Endodermal cell (in vitro differentiated cells): ENCODE data around the gene CLCN1. TPM values are rescaled to one million over a fixed set of nuclear protein-coding genes. Genes with fewer than 3 reads are reported as not detected.

Source experiments
- DNase-seq: peaks from one replicate; pipeline ENCODE4 v3.0.0-alpha.2; 2017
- H3K27ac ChIP-seq: 2 replicates; pipeline ENCODE4 v1.5.1; 2013; ENCODE audit warnings: mild to moderate bottlenecking, low read depth, low read length, moderate library complexity
- H3K27me3 ChIP-seq: 2 replicates; pipeline ENCODE4 v1.6.1; 2013; ENCODE audit warnings: mild to moderate bottlenecking, low read length, moderate library complexity; ENCODE audit not compliant: insufficient read depth, control insufficient read depth, poor library complexity, severe bottlenecking
- H3K36me3 ChIP-seq: 2 replicates; pipeline ENCODE4 v1.7.0; 2013; ENCODE audit warnings: mild to moderate bottlenecking, low read length, moderate library complexity; ENCODE audit not compliant: control insufficient read depth, insufficient read depth
- H3K4me1 ChIP-seq: one replicate; pipeline ENCODE4 v1.7.0; 2013; ENCODE audit warnings: low read length; ENCODE audit not compliant: control insufficient read depth, insufficient read depth
- H3K4me3 ChIP-seq: 2 replicates; pipeline ENCODE4 v1.5.1; 2013; ENCODE audit warnings: mild to moderate bottlenecking, low read length, moderate library complexity
- H3K9ac ChIP-seq: 2 replicates; pipeline ENCODE4 v1.6.1; 2013; ENCODE audit warnings: mild to moderate bottlenecking, low read length, moderate library complexity; ENCODE audit not compliant: poor library complexity, severe bottlenecking; ENCODE audit errors: extremely low read depth
- H3K9me3 ChIP-seq: 2 replicates; pipeline ENCODE4 v1.6.1; 2013; ENCODE audit warnings: mild to moderate bottlenecking, low read length, moderate library complexity; ENCODE audit not compliant: control insufficient read depth
- H3K27ac Mint-ChIP-seq: 2 replicates; pipeline ENCODE4 v1.8.0; 2020; ENCODE audit warnings: mixed read lengths
- H3K27me3 Mint-ChIP-seq: 2 replicates; pipeline ENCODE4 v1.8.0; 2021; ENCODE audit warnings: mild to moderate bottlenecking, mixed read lengths; ENCODE audit not compliant: insufficient read depth
- H3K36me3 Mint-ChIP-seq: 2 replicates; pipeline ENCODE4 v1.8.0; 2020; ENCODE audit warnings: low read depth, mixed read lengths
- H3K4me1 Mint-ChIP-seq: 2 replicates; pipeline ENCODE4 v1.8.0; 2020; ENCODE audit warnings: mixed read lengths
- H3K4me3 Mint-ChIP-seq: 2 replicates; pipeline ENCODE4 v1.8.0; 2020; ENCODE audit warnings: mild to moderate bottlenecking, moderate library complexity, mixed read lengths
- H3K9me3 Mint-ChIP-seq: 2 replicates; pipeline ENCODE4 v1.8.0; 2020; ENCODE audit warnings: mild to moderate bottlenecking, mixed read lengths
- WGBS, 2 experiments: methylation state at CpG; one replicate each; pipeline versions ENCODE4 v1.1.5 to v1.1.7; 2013; ENCODE audit warnings: missing lambda C conversion rate in 2 of 2, mixed read lengths in 1 of 2; ENCODE audit not compliant: insufficient coverage in 1 of 2, insufficient read length in 1 of 2; 5-methylcytosine and 5-hydroxymethylcytosine counted together
- total RNA-seq, 2 donors: library from RNA; stranded (reverse); fragmentation: NEBNext Ultra II Directional in 1 of 2; extraction: Animal tissue kit (Norgen Biotek cat#: 25700) in 1 of 2; gene quantifications; 2 replicates in 1 of 2; 3 replicates in 1 of 2; pipeline ENCODE4 v1.2.1, GENCODE V29; 2021
- TF ChIP-seq, protein P1 (sequence below): fragments of 200-600 bp; sonication (generic); conservative IDR thresholded peaks from 2 replicates; pipeline ENCODE4 v1.5.0; 2021; ENCODE audit warnings: antibody characterized with exemption, mild to moderate bottlenecking

The CLCN1 gene
- total RNA-seq, 2 donors from 2014 or later = 0.53 TPM; not detected in 1

DNA sequence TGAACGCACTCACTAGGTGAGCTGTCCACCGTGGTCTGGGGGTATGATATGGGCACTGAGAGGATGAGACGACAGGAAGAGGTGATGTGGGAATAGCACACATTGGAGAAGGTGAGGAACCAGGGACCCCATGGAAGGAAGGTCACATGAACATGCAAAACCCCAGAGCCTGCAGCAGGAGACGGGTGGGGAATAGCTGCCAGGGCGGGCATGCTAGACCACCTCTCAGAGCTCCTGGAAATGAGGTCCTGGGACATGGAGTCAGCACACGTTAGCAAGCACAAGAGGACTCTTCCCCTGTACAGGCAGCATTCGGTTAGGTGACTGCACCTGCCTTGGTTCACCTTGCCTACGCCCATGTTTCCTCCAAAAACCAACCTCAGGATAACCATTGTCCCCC lies 38.5 kb downstream of the CLCN1 start:
- Mint-ChIP-seq H3K4me3 (no peak overlapping the region), H3K9me3 (no peaks in the 10 kb centered on the region), H3K27ac (no peak overlapping the region), H3K4me1 (no peaks in the 10 kb centered on the region), H3K36me3 (no peaks in the 10 kb centered on the region), H3K27me3 (peaks cover 20% of the 10 kb centered on the region)
- H3K4me3 ChIP-seq = no peak overlapping the region
- no peaks in the 10 kb centered on the region for H3K4me1 ChIP-seq
- H3K9me3 ChIP-seq = no peaks in the 10 kb centered on the region
- no peak overlapping the region for H3K27ac ChIP-seq
- TF ChIP-seq, protein P1, sequence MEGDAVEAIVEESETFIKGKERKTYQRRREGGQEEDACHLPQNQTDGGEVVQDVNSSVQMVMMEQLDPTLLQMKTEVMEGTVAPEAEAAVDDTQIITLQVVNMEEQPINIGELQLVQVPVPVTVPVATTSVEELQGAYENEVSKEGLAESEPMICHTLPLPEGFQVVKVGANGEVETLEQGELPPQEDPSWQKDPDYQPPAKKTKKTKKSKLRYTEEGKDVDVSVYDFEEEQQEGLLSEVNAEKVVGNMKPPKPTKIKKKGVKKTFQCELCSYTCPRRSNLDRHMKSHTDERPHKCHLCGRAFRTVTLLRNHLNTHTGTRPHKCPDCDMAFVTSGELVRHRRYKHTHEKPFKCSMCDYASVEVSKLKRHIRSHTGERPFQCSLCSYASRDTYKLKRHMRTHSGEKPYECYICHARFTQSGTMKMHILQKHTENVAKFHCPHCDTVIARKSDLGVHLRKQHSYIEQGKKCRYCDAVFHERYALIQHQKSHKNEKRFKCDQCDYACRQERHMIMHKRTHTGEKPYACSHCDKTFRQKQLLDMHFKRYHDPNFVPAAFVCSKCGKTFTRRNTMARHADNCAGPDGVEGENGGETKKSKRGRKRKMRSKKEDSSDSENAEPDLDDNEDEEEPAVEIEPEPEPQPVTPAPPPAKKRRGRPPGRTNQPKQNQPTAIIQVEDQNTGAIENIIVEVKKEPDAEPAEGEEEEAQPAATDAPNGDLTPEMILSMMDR = no peak
- H3K27me3 ChIP-seq = peaks cover 2% of the 10 kb centered on the region
- 91% methylated on average over 5 to 8 of the region's 8 CpGs for WGBS, 2 experiments
- H3K9ac ChIP-seq = no peak overlapping the region
- no peak for DNase-seq
- no peaks in the 10 kb centered on the region for H3K36me3 ChIP-seq

DNA sequence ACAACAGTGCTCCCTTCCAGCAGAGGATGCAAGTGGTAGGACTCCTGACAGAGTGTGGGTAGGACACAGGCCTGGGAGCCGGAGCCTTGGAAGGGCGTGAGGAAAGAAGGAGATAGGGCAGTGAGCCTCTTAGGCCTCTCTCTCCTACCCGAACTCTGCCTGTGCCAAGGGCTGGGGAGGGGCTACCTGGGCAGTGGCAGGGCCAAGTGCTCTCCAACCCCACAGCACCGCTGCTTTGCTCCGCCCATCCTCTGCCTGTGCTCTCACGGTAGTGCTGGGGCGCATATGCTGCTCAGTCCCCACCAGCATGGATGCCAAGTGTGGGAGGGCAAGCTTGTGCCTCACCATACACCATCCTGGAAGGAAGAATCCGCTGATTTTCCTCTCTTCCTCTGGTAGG lies 39.1 kb downstream of the CLCN1 start:
- no peaks in the 10 kb centered on the region for H3K9me3 ChIP-seq
- H3K27ac ChIP-seq = no peak overlapping the region
- Mint-ChIP-seq H3K27me3 (peaks cover 21% of the 10 kb centered on the region), H3K9me3 (no peaks in the 10 kb centered on the region), H3K4me3 (no peak overlapping the region), H3K27ac (no peak overlapping the region), H3K36me3 (no peaks in the 10 kb centered on the region), H3K4me1 (no peaks in the 10 kb centered on the region)
- WGBS, 2 experiments = 87 to 93% methylated on average over 6 to 8 of the region's 8 CpGs
- H3K4me1 ChIP-seq = no peaks in the 10 kb centered on the region
- no peak overlapping the region for H3K9ac ChIP-seq
- no peak overlapping the region for H3K4me3 ChIP-seq
- peak; percentile 42 for DNase-seq
- H3K27me3 ChIP-seq = peaks cover 8% of the 10 kb centered on the region
- H3K36me3 ChIP-seq = no peaks in the 10 kb centered on the region
- TF ChIP-seq, protein P1 = no peak

GRCh38 chr7:143355450-143356385 lies 39.8 kb downstream of the CLCN1 start:
- peaks cover 28% of the 10 kb centered on the region for H3K27me3 Mint-ChIP-seq
- TF ChIP-seq, protein P1 = peak; percentile 36
- WGBS, 2 experiments = 87 to 96% methylated on average over 10 to 15 of the region's 16 CpGs
- no peak overlapping the region for H3K9ac ChIP-seq
- no peaks in the 10 kb centered on the region for H3K9me3 Mint-ChIP-seq
- no peak overlapping the region for H3K27ac Mint-ChIP-seq
- no peak overlapping the region for H3K4me3 Mint-ChIP-seq
- H3K27ac ChIP-seq = no peak overlapping the region
- no peak overlapping the region for H3K4me3 ChIP-seq
- no peaks in the 10 kb centered on the region for H3K36me3 Mint-ChIP-seq
- no peaks in the 10 kb centered on the region for H3K4me1 ChIP-seq
- peaks cover 15% of the 10 kb centered on the region for H3K27me3 ChIP-seq
- no peaks in the 10 kb centered on the region for H3K36me3 ChIP-seq
- H3K9me3 ChIP-seq = no peaks in the 10 kb centered on the region
- H3K4me1 Mint-ChIP-seq = no peaks in the 10 kb centered on the region
- peak; percentile 59 for DNase-seq
